Sigmoid colon (tissue), 7 donors: Measurements from ENCODE around the gene COX6A2. TPM values are rescaled to one million over a fixed set of nuclear protein-coding genes. Genes with fewer than 3 reads are reported as not detected.

Experiments used
- DNase-seq: peaks from one replicate; pipeline ENCODE4 v3.0.0-alpha.2; 2019
- H3K27ac ChIP-seq, 4 donors: fragments of 200-600 bp; sonication (generic); one replicate each; pipeline ENCODE4 v1.5.1; 2016 to 2019; ENCODE audit warnings: mild to moderate bottlenecking in 1 of 4
- H3K27me3 ChIP-seq, 3 donors: fragments of 200-600 bp; sonication (generic); one replicate each; pipeline ENCODE4 v1.5.1; 2019; ENCODE audit warnings: mild to moderate bottlenecking in 1 of 3
- H3K36me3 ChIP-seq, 4 donors: fragments of 200-600 bp; sonication (generic); one replicate each; pipeline ENCODE4 v1.5.1; 2016 to 2019
- H3K4me1 ChIP-seq, 4 donors: fragments of 200-600 bp; sonication (generic); one replicate each; pipeline ENCODE4 v1.5.1; 2017 to 2019
- H3K4me3 ChIP-seq, 4 donors: fragments of 200-600 bp; sonication (generic); one replicate each; pipeline ENCODE4 v1.5.1; 2017 to 2019; ENCODE audit warnings: mild to moderate bottlenecking in 2 of 4, moderate library complexity in 1 of 4
- H3K9me3 ChIP-seq, 4 donors: fragments of 200-600 bp in 3 of 4; sonication (generic) in 3 of 4; one replicate each; pipeline versions ENCODE4 v1.5.1 to v1.6.1; 2013 to 2019
- CTCF ChIP-seq, 4 experiments: fragments of 450-650 bp in 3 of 4; fragments of 200-600 bp in 1 of 4; IDR thresholded peaks; one replicate each; pipeline ENCODE4 v1.5.1; 2016 to 2019; ENCODE audit warnings: antibody characterized with exemption in 4 of 4, mild to moderate bottlenecking in 3 of 4, moderate library complexity in 2 of 4
- EP300 ChIP-seq, 4 donors: sonication (generic); formaldehyde crosslinking; IDR thresholded peaks; one replicate each; pipeline ENCODE4 v1.6.1; 2017; ENCODE audit warnings: antibody characterized with exemption in 4 of 4
- POLR2A ChIP-seq, 2 donors: fragments of 450-650 bp; IDR thresholded peaks; one replicate each; pipeline ENCODE4 v1.6.1; 2016; ENCODE audit warnings: antibody characterized with exemption in 2 of 2, mild to moderate bottlenecking in 2 of 2, moderate library complexity in 2 of 2
- POLR2AphosphoS5 ChIP-seq, 4 donors: sonication (generic); formaldehyde crosslinking; IDR thresholded peaks; one replicate each; pipeline ENCODE4 v1.6.1; 2017; ENCODE audit warnings: antibody characterized with exemption in 4 of 4
- WGBS, 2 donors: extraction: QIAGEN DNeasy Blood & Tissue Kit; methylation state at CpG; one replicate each; pipeline ENCODE4 v1.1.7; 2013; 5-methylcytosine and 5-hydroxymethylcytosine counted together
- intact Hi-C: fragments of 100-400 bp; cut with DNase I; formaldehyde crosslinking; loops from one replicate; pipeline ENCODE4 v1.15.1; 2023
- polyA plus RNA-seq, 3 donors: library from polyadenylated mRNA; stranded (reverse); fragments of 200-250 nt; gene quantifications; one replicate each; pipeline ENCODE4 v1.2.3, GENCODE V29; 2013
- total RNA-seq, 4 donors: library from RNA; depleted of rRNA; stranded (reverse); fragments of >200 nt; gene quantifications; one replicate each; pipeline ENCODE4 v1.1.0, GENCODE V29; 2016
- donor health status: healthy with polysubstance abuse.
- donor health status: Bipolar disorder and iron deficiency.
- donor health status: healthy.

COX6A2 gene
- total and polyA plus RNA-seq, 7 donors, result 0.32 to 4.8 TPM; not detected in 5

- H3K36me3 ChIP-seq, result no peaks in the 10 kb centered on the region
- TF ChIP-seq CTCF (IDR thresholded peaks at IDR 0.05), result no peak
- H3K27me3 ChIP-seq, result peaks cover 0 to 7% (median 0%) of the 10 kb centered on the region in 3 donors
- H3K27ac ChIP-seq, result no peak overlapping the region
- intact Hi-C loops, result no loop called here
- no peak for DNase-seq
- H3K4me1 ChIP-seq, result no peaks in the 10 kb centered on the region
- H3K9me3 ChIP-seq, result no peaks in the 10 kb centered on the region
- H3K4me3 ChIP-seq, result no peak overlapping the region
- 17 to 56% methylated on average over 3 of the region's 3 CpGs for WGBS, 2 donors
Observed at GRCh38 chr16:31409433-31409832, 18.7 kb downstream of the COX6A2 start.

- 84 to 89% methylated on average over 8 of the region's 8 CpGs for WGBS, 2 donors
- H3K27me3 ChIP-seq, result peaks cover 0 to 7% (median 0%) of the 10 kb centered on the region in 3 donors
- no peaks in the 10 kb centered on the region for H3K36me3 ChIP-seq
Observed at GRCh38 chr16:31407406-31407805, 20.8 kb downstream of the COX6A2 start.

GRCh38 chr16:31404353-31405064 lies 23.7 kb downstream of the COX6A2 start:
- peaks cover 0 to 7% (median 0%) of the 10 kb centered on the region in 3 donors for H3K27me3 ChIP-seq
- H3K36me3 ChIP-seq, result no peaks in the 10 kb centered on the region
- H3K9me3 ChIP-seq, result peaks cover 0 to 2% (median under 1%) of the 10 kb centered on the region in 4 donors
- H3K27ac ChIP-seq, result no peak overlapping the region
- no peak for DNase-seq
- no peaks in the 10 kb centered on the region for H3K4me1 ChIP-seq
- no peak overlapping the region for H3K4me3 ChIP-seq
- intact Hi-C loops, result no loop called here
- TF ChIP-seq POLR2AphosphoS5 (IDR thresholded peaks at IDR 0.05), result no peak
- TF ChIP-seq POLR2A (IDR thresholded peaks at IDR 0.05), result no peak
- TF ChIP-seq EP300 (IDR thresholded peaks at IDR 0.05), result no peak
- TF ChIP-seq CTCF (IDR thresholded peaks at IDR 0.05), result no peak
- 61 to 62% methylated on average over 9 of the region's 9 CpGs for WGBS, 2 donors

More at GRCh38 chr16:31407406-31407805, 20.8 kb downstream of the COX6A2 start:
- DNase-seq, result no peak
- TF ChIP-seq POLR2A (IDR thresholded peaks at IDR 0.05) (no peak), POLR2AphosphoS5 (IDR thresholded peaks at IDR 0.05) (no peak), EP300 (IDR thresholded peaks at IDR 0.05) (no peak), CTCF (IDR thresholded peaks at IDR 0.05) (no peak)
- intact Hi-C loops, result no loop called here
- Histone ChIP-seq H3K27ac (no peak overlapping the region), H3K4me1 (no peaks in the 10 kb centered on the region), H3K4me3 (no peak overlapping the region), H3K9me3 (no peaks in the 10 kb centered on the region)

- Histone ChIP-seq H3K36me3 (no peaks in the 10 kb centered on the region), H3K4me3 (no peak overlapping the region), H3K27ac (no peak overlapping the region), H3K9me3 (peaks cover 0 to 2% (median under 1%) of the 10 kb centered on the region in 4 donors), H3K27me3 (peaks cover 0 to 3% (median 0%) of the 10 kb centered on the region in 3 donors), H3K4me1 (no peaks in the 10 kb centered on the region)
- DNase-seq, result no peak
- TF ChIP-seq POLR2A (IDR thresholded peaks at IDR 0.05) (no peak), EP300 (IDR thresholded peaks at IDR 0.05) (no peak), CTCF (IDR thresholded peaks at IDR 0.05) (no peak), POLR2AphosphoS5 (IDR thresholded peaks at IDR 0.05) (no peak)
- 84 to 85% methylated on average over 21 of the region's 21 CpGs for WGBS, 2 donors
- intact Hi-C loops, result no loop called here
Observed at GRCh38 chr16:31403590-31404352, 24.4 kb downstream of the COX6A2 start.
